ENCODE measurements around the gene ZNF789.

The ZNF789 gene

DNA sequence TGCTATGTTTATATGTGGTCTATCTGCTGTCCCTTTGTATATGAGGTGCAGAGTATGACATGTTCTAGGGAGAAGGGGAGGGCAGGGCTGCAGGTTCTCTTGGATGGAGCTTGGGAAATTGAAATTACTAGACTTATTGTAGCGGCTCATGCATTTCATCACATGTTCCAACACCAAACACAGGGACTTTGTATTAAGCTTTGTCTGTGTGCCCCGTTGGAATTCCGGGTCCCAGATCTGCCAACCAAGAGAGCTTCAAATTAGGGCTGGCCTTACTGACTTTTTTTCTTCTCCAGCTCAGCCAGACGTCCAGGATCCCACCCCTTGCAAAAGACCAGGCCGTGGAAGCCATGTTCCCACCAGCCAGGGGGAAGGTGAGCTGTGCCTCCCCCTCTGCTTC is 3.4 kb downstream of the ZNF789 start:
- Histone ChIP-seq H3K36me3 (peaks cover 45% of the 10 kb centered on the region), H3K9me3 (ENCODE audit: severe bottlenecking) (no peaks in the 10 kb centered on the region), H3K4me3 (ENCODE audit: low read depth, low read length) (no peak overlapping the region), H3K27ac (no peak overlapping the region), H3K27me3 (ENCODE audit: insufficient read depth, low read depth, severe bottlenecking) (no peaks in the 10 kb centered on the region)
- DNase-seq: no peak
- TF ChIP-seq, protein P1, sequence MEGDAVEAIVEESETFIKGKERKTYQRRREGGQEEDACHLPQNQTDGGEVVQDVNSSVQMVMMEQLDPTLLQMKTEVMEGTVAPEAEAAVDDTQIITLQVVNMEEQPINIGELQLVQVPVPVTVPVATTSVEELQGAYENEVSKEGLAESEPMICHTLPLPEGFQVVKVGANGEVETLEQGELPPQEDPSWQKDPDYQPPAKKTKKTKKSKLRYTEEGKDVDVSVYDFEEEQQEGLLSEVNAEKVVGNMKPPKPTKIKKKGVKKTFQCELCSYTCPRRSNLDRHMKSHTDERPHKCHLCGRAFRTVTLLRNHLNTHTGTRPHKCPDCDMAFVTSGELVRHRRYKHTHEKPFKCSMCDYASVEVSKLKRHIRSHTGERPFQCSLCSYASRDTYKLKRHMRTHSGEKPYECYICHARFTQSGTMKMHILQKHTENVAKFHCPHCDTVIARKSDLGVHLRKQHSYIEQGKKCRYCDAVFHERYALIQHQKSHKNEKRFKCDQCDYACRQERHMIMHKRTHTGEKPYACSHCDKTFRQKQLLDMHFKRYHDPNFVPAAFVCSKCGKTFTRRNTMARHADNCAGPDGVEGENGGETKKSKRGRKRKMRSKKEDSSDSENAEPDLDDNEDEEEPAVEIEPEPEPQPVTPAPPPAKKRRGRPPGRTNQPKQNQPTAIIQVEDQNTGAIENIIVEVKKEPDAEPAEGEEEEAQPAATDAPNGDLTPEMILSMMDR (IDR thresholded peaks at IDR 0.05; ENCODE audit: low read depth, low read length): no peak

GRCh38 chr7:99478464-99479440 is 6.1 kb downstream of the ZNF789 start:
- peaks cover 52% of the 10 kb centered on the region for H3K36me3 ChIP-seq
- H3K4me3 ChIP-seq (ENCODE audit: low read depth, low read length): no peak overlapping the region
- H3K27me3 ChIP-seq (ENCODE audit: insufficient read depth, low read depth, severe bottlenecking): no peaks in the 10 kb centered on the region
- H3K27ac ChIP-seq: no peak overlapping the region
- H3K9me3 ChIP-seq (ENCODE audit: severe bottlenecking): no peaks in the 10 kb centered on the region
- TF ChIP-seq, protein P1 (IDR thresholded peaks at IDR 0.05; ENCODE audit: low read depth, low read length): no peak
- DNase-seq: no peak

GRCh38 chr7:99485094-99485493 is 12.4 kb downstream of the ZNF789 start:
- DNase-seq: no peak
- Histone ChIP-seq H3K4me3 (ENCODE audit: low read depth, low read length) (no peak overlapping the region), H3K36me3 (peaks cover 21% of the 10 kb centered on the region), H3K27ac (no peak overlapping the region), H3K9me3 (ENCODE audit: severe bottlenecking) (no peaks in the 10 kb centered on the region), H3K27me3 (ENCODE audit: insufficient read depth, low read depth, severe bottlenecking) (no peaks in the 10 kb centered on the region)
- TF ChIP-seq, protein P1 (IDR thresholded peaks at IDR 0.05; ENCODE audit: low read depth, low read length): no peak

DNA sequence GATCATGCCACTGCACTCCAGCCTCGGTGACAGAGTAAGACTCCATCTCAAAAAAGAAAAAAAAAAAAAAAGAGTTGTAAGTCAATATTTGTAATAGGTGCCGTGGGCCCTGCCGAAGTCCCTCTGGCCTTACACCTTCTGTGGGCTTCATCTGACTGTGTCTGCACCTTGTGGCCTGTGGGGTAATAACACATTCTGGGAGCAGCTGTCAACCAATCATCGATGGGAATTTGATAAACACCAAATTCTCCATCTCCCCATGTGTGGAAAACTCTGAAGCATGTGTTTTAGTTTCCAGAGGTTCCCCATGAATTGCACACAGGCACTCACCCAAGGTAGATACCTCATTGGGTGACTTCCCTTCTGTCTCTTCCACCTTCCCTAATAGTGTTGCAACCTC is 16.5 kb downstream of the ZNF789 start:
- peaks cover 19% of the 10 kb centered on the region for H3K36me3 ChIP-seq
- TF ChIP-seq, protein P1 (IDR thresholded peaks at IDR 0.05; ENCODE audit: low read depth, low read length): 0 out of 2 replicates have a peak, but pooled peaks have one; percentile 3
- DNase-seq: no peak
- no peaks in the 10 kb centered on the region for H3K27me3 ChIP-seq (ENCODE audit: insufficient read depth, low read depth, severe bottlenecking)
- no peak overlapping the region for H3K27ac ChIP-seq
- H3K4me3 ChIP-seq (ENCODE audit: low read depth, low read length): no peak overlapping the region
- H3K9me3 ChIP-seq (ENCODE audit: severe bottlenecking): peaks cover 2% of the 10 kb centered on the region

DNA sequence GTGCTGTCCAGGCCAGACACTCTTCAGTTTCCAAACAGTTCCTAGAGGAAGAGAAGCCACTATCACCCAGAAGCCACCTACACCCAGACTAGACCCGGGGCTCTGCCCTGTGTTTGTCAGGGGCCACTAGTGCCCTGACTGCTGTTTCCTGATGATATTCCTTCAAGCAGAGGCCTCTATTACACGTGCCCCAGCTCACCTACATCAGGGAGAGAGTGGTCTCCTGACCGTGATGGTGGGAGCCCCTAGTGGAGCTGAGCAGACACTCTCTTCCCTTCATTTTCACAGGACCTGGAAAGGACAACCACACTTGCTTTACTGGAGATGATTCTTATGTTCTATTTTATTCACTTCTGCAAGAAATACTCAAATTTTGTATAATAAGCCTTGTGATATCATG is 18.2 kb downstream of the ZNF789 start:
- H3K36me3 ChIP-seq: peaks cover 36% of the 10 kb centered on the region
- TF ChIP-seq, protein P1 (IDR thresholded peaks at IDR 0.05; ENCODE audit: low read depth, low read length): no peak
- no peak overlapping the region for H3K4me3 ChIP-seq (ENCODE audit: low read depth, low read length)
- no peaks in the 10 kb centered on the region for H3K27me3 ChIP-seq (ENCODE audit: insufficient read depth, low read depth, severe bottlenecking)
- H3K27ac ChIP-seq: no peak overlapping the region
- H3K9me3 ChIP-seq (ENCODE audit: severe bottlenecking): peaks cover 5% of the 10 kb centered on the region
- DNase-seq: no peak
